HG02970 (cell line): ENCODE measurements around the gene ERC2.
"Not testable (repeated sequence)": the region's sequence is repeated elsewhere in the genome, so short reads cannot be mapped to it uniquely, and the experiment has no call there.

ENCODE experiments used
- ATAC-seq: cut with Tn5 transposase; IDR thresholded peaks from one replicate; pipeline ENCODE4 v1.9.1; 2021; ENCODE audit warnings: mild to moderate bottlenecking, moderate library complexity, moderate number of reproducible peaks; ENCODE audit not compliant: unreplicated experiment, low FRiP score

Gene ERC2

GRCh38 chr3:56042326-56042951 lies 425.8 kb downstream of the ERC2 start:
- ATAC-seq: no peak

GRCh38 chr3:56025326-56025725 lies 442.9 kb downstream of the ERC2 start:
- ATAC-seq: no peak

DNA sequence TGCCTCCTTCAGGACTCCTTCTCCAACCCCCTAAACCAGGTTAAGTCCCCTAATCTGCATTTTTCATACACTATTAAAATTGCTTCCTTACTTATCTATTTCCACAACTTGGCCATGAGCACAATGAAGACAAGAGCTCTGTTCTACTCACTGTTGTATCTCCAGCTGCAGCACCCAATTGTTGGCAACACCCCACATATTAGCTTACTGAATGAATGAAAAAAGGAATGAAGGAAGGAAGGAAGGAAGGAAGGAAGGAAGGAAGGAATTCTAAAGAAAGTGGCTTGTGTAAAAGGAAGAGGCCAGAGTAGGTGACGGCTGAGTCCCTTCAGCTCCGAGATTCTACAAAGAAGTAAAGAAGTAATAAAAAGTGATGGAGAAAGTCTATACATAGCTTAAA lies 444.7 kb downstream of the ERC2 start:
- ATAC-seq: no peak

- no peak for ATAC-seq
Measured at GRCh38 chr3:56022619-56023018, 445.6 kb downstream of the ERC2 start.

DNA sequence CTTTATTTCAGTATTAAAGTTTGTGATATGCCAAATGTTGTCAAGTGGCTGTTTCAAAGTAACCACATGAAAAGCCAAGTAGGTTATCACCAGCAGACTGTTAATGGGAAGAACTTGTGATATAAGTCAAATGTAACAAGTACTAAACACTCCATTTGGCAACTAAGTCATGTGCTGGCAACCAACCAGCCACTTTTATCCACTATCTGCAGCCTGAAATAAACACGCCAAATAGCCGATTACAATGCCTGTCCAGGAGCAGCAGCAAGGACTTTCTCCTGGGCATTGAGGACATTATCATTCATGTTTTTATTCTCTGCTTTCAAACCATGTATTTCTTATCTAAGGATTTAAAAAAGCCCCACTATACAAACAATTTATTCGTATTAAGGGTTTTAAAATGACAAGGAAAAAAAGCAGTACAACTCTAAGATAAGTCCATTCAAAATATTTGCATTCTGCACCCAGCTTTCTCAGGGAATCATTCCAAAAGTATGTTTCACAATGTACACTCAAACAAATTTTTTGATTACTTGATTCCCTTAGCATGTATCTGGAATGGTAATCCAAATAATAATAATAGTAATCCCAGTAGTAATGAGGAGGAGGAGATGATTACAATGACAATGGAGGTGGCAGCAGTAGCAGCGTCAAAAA lies 448.6 kb downstream of the ERC2 start:
- no peak for ATAC-seq

DNA sequence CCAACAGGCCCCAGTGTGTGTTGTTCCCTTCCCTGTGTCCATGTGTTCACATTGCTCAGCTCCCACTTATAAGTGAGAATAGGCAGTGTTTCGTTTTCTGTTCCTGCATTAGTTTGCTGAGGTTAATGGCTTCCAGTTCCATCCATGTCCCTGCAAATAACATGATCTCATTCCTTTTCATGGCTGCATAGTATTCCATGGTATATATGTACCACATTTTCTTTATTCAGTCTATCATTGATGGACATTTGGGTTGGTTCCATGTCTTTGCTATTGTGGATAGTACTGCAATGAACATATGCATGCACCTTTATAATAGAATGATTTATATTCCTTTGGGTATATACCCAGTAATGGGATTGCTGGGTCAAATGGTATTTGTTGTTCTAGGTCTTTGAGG lies 452.9 kb downstream of the ERC2 start:
- not testable (repeated sequence) for ATAC-seq

DNA sequence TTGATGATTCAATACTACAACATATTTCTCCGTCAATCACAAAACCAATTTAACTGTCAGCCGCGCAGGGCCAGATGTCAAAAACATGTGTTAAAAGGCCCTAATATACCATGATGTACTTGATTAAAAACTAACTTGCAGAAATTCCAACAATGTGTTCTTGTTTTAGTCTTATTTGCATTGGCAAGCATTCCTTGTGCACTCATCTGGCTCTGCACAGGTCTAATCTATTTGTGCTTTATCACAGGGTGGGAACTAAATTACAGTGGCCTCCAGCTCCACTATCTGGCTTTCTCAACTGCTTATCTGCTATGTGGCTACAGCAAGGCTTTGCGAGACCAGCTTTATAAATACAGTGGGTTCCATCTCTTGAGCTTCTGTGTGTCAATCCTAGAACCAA lies 455.5 kb downstream of the ERC2 start:
- no peak for ATAC-seq

DNA sequence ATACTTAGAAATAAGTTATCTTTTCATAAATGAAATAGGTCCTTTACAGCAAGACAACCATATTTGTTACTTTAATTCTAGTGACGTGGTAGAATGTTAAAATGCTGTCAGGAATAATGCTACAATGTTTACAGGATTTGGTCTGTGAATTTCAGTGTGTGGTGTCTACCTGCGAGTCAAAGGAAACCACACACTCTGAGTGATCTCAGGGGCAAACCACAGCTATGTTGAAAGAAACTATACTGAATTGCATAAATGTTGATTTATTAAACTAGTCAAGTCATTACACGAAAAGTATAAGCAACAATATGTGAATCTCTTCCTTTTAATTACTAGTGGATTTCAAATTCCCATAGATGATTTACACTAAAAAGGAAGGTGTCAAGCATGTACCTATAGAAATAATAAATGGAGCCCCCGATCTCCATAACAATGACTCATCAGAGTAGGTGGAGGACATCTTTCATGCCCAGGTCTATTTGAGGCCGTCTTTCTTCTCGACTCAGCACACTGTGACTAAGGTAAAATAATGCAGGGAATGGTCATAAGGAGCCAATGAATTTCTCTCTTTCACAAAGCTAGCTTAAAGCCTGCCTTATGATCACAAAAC lies 463.0 kb downstream of the ERC2 start:
- no peak for ATAC-seq

- no peak for ATAC-seq
Measured at GRCh38 chr3:56003129-56003528, 465.1 kb downstream of the ERC2 start.

- ATAC-seq: no peak
Measured at GRCh38 chr3:56001991-56002390, 466.3 kb downstream of the ERC2 start.

DNA sequence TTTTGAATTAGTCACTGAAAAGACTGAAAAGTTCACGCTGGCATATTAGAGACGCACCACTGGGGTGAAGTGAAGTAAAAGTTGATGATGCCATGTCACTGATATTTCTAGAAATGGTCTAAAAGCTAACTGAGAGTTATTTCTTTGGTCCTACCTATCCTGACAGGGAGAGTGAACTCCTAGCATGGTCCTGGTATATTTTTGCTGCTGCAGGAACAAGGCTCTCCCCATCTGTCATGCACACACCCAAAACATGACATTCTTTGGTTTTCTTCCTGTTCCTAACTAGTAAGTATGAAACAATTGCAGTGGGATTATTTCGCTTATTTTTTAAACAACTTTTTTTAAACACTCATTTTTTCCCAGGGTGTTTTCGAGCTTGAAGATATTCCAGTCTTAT lies 466.7 kb downstream of the ERC2 start:
- no peak for ATAC-seq

DNA sequence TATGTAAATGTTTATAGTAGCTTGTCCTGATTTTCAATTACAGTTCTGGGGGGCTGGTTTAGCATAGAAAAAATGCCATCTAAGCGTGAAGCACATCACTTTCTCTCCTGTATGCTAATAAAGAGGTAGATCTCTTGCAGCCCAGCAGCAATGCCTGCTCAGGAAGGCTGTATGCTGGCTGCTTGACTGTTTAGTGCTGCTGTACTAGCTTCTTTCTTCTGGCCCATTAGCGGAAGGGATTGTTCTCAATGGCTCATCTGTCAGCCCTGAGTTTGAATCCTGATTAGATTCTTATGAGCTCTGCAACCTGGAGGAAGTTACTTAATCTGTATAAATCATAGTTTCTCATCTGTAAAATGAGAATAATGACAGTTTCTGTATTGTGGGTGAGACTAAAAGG lies 478.9 kb downstream of the ERC2 start:
- ATAC-seq: no peak

GRCh38 chr3:55988905-55989304 lies 479.4 kb downstream of the ERC2 start:
- ATAC-seq: no peak

GRCh38 chr3:55984626-55985025 lies 483.6 kb downstream of the ERC2 start:
- no peak for ATAC-seq

GRCh38 chr3:55978953-55979352 lies 489.3 kb downstream of the ERC2 start:
- no peak for ATAC-seq

DNA sequence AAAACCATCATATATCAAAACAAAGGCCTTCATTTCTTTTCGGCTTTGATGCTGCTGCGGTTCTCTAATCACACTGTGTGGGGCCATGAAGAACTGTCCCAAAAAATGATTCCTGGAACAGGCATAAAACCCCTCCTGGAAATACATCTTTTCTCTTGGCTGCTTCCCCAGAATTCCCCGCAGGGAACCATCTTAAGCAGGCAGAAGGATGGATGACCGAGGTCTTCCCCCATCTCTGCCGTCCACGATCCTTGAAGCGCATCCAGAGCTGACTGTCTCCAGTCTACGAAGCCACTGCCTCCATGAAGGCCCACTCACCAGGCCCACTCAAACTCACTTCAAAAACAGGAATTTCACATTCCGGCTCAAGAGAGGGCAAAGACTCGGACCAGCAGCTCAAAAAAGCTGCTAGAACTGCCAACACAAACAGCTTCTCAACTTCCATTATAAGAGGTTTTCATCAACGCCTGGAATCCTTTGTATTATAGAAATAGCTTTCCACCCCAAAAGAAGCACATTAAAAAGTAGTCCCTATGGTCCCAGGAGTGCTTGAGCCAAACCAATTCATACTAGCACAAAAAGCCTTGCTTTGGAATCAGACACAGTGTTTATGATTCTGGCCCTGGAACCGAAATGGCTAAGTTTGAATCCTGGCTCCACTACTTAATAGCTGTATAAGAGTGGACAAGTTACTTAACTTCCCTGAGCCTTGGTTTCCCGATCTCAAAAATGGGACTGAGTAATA lies 493.7 kb downstream of the ERC2 start:
- ATAC-seq: no peak

- ATAC-seq: no peak
Measured at GRCh38 chr3:55969634-55970033, 498.6 kb downstream of the ERC2 start.

DNA sequence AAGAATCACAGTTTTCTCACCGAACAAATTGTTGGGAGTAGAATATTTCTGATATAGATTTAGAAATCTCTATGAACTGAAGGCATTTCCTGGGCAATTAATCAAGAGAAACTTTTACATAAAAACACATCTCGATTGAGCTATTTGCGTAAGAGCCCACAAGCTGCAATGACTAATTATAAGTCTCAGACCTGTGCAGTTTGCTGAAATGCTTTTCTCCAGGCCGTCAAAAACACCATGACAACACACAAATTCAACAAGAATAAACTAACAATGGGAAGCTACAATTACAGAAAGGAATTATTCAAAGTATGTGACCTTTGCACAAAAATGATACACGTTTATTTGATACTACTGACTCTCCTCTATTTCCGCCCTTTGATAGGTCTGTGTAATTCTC lies 499.9 kb downstream of the ERC2 start:
- no peak for ATAC-seq

DNA sequence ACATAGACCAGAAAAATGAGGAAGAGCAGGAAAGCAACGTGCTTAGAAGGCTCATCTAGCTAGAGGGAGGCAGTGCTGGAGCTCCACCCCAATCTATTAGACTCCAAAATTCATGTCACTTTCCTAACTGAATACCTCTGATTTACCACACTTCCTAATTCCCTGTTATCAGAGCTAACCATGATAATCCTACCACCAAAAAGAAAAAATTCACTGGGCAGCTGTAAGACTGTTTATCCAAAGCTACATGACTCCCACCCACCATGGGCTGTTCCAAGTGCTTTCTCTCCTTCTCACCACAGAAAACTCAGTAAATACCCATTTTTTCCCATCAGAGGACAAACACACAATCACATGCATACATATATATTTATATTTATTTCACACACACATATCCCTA lies 501.7 kb downstream of the ERC2 start:
- ATAC-seq: no peak

- no peak for ATAC-seq
Measured at GRCh38 chr3:55965776-55966175, 502.5 kb downstream of the ERC2 start.

DNA sequence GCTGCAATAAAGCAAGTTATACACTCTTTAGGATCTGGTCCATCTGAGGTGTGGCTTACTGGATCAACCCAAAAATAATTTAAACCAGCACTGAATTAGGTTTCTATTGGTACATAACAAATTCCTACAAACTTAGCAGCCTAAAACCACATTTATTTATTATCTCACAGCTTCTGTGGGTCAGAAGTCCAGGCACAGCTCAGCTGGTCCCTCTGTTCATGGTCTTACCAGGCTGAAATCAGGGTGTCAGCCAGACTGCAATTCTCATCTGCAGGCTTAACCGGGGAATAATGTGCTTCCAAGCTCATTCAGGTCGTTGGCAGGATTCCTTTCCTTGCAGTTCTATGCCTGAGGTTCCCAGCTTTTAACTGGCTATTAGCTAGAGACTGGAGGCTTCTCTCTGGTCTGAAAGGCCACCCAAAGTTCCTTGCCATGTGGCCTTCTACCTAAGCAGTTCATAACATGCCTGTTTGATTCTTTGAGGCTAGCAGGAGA lies 503.7 kb downstream of the ERC2 start:
- no peak for ATAC-seq
